HFFc6 (cell line): Measurements from ENCODE around the gene LRRC34. TPM values are rescaled to one million over a fixed set of nuclear protein-coding genes. Genes with fewer than 3 reads are reported as not detected.

Experiments
- DNase-seq: peaks from one replicate; pipeline ENCODE4 v3.0.0-alpha.2; 2018
- H3K27ac Mint-ChIP-seq: 2 replicates; pipeline ENCODE4 v1.8.0; 2020; ENCODE audit warnings: mild to moderate bottlenecking, mixed read lengths
- H3K27me3 Mint-ChIP-seq: 2 replicates; pipeline ENCODE4 v1.8.0; 2021; ENCODE audit warnings: mild to moderate bottlenecking, moderate library complexity, mixed read lengths; ENCODE audit not compliant: insufficient read depth
- H3K36me3 Mint-ChIP-seq: 2 replicates; pipeline ENCODE4 v1.8.0; 2021; ENCODE audit warnings: low read depth, mixed read lengths
- H3K4me1 Mint-ChIP-seq: 2 replicates; pipeline ENCODE4 v1.8.0; 2020; ENCODE audit warnings: low read depth, mixed read lengths
- H3K4me3 Mint-ChIP-seq: 2 replicates; pipeline ENCODE4 v1.8.0; 2020; ENCODE audit warnings: mild to moderate bottlenecking, moderate library complexity, mixed read lengths
- H3K9me3 Mint-ChIP-seq: 2 replicates; pipeline ENCODE4 v1.8.0; 2020; ENCODE audit warnings: mild to moderate bottlenecking, mixed read lengths
- CTCF ChIP-seq: fragments of 200-600 bp; sonication (generic); IDR thresholded peaks from 2 replicates; pipeline ENCODE4 v1.5.0; 2021; ENCODE audit warnings: antibody characterized with exemption, mild to moderate bottlenecking
- total RNA-seq, 6 experiments: library from RNA; stranded (reverse); fragmentation: NEBNext Ultra II Directional; extraction: Animal tissue kit (Norgen Biotek cat#: 25700); gene quantifications; 2 replicates in 1 of 6; 3 replicates in 5 of 6; pipeline ENCODE4 v1.2.3, GENCODE V29; 2021

The LRRC34 gene
- total RNA-seq, 6 experiments from 2014 or later = 0.59 to 1.5 (median 0.94) TPM

DNA sequence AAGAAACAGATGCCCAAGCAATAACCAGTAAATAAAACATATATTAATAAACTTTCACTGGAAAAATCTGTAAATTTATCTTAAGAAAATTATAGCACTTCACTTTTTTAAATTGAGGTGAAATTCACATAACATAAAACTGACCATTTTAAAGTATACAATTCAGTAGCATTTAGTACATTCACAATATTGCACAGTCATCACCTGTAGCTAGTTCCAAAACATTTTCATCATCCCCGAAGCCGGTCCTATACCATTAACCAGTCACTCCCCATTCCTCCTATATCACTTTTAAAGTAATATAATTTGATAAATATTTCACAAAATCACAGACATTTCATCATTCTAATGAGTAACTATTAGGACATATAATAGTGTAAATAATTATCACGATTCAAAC, 8.0 kb downstream of the LRRC34 start:
- Mint-ChIP-seq H3K4me1 (peaks cover 6% of the 10 kb centered on the region; the same call in 1 of the 2 replicates), H3K27me3 (no peaks in the 10 kb centered on the region; the same call in 1 of the 2 replicates), H3K4me3 (no peak overlapping the region), H3K9me3 (no peaks in the 10 kb centered on the region), H3K36me3 (no peaks in the 10 kb centered on the region), H3K27ac (no peak overlapping the region)
- no peak for DNase-seq
- no peak for TF ChIP-seq CTCF

DNA sequence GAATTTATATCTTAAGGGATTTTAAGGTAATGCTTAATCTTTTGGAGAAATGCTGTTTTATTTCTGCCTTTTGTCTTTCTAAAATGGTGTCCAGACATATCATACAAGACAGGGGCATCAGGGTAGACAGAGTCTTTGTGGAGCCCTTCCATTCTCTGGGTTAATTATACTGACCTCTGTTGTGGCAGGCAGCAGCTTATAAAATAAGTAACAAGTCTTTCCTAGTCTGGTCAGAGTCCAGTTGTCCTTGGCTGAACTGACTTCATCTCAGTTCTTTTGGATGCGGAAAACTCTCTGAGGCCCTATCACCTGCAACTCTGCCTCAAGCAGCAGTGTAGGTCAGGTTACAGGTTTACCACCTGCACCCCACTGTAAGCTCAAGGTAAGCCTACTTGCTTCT, 20.3 kb downstream of the LRRC34 start:
- Mint-ChIP-seq H3K27me3 (no peaks in the 10 kb centered on the region; the same call in 1 of the 2 replicates), H3K9me3 (no peaks in the 10 kb centered on the region), H3K36me3 (peaks cover 25% of the 10 kb centered on the region), H3K27ac (no peak overlapping the region), H3K4me1 (peaks cover 16% of the 10 kb centered on the region), H3K4me3 (no peak overlapping the region)
- DNase-seq = no peak
- no peak for TF ChIP-seq CTCF

DNA sequence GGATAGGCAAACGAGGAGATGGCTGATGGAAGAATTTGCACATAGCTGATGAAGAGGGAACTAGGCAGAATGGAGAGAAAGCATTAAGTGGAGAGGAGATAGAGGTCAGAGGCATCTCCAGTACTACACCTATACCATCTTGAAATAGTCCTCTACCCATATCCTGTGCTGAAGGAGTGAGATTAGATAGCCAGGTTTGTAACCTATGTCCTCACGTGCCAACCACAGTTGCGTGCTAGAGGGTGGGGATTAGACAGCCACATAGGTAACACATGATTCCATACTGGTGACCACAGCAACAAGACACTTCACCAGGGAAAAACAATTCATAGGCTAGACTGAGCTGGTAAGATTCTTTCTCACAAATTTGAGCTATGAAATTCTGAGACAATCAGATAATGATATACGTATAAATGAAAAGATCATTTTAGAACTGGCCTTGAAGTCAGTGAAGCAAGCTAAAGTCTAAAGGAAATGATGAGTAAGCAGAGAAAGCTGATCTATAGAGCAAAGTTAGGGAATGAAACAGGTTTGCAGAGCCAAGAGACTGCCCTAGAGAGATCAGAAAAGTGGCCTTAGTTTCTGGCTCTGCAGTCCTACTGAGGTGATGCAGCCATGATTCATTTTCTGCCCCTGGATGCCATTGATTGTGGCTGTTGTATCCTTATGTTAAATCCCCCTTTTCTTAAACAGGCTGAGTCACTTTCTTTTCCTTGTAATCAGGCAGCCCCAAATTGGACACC, 21.8 kb downstream of the LRRC34 start:
- Mint-ChIP-seq H3K36me3 (peaks cover 35% of the 10 kb centered on the region), H3K9me3 (no peaks in the 10 kb centered on the region), H3K4me1 (peaks cover 16% of the 10 kb centered on the region), H3K4me3 (no peak overlapping the region), H3K27ac (peak overlapping the region; percentile 5), H3K27me3 (no peaks in the 10 kb centered on the region; the same call in 1 of the 2 replicates)
- TF ChIP-seq CTCF = no peak
- no peak for DNase-seq

GRCh38 chr3:169790219-169790618, 22.5 kb downstream of the LRRC34 start:
- Mint-ChIP-seq H3K36me3 (peaks cover 41% of the 10 kb centered on the region), H3K9me3 (no peaks in the 10 kb centered on the region), H3K4me1 (peaks cover 16% of the 10 kb centered on the region), H3K4me3 (no peak overlapping the region), H3K27ac (no peak overlapping the region), H3K27me3 (no peaks in the 10 kb centered on the region; the same call in 1 of the 2 replicates)
- DNase-seq = no peak
- TF ChIP-seq CTCF = no peak

- no peaks in the 10 kb centered on the region for H3K9me3 Mint-ChIP-seq
- peaks cover 16% of the 10 kb centered on the region for H3K4me1 Mint-ChIP-seq
- no peaks in the 10 kb centered on the region; the same call in 1 of the 2 replicates for H3K27me3 Mint-ChIP-seq
- H3K4me3 Mint-ChIP-seq = no peak overlapping the region
- peaks cover 39% of the 10 kb centered on the region for H3K36me3 Mint-ChIP-seq
- DNase-seq = no peak
- no peak for TF ChIP-seq CTCF
- H3K27ac Mint-ChIP-seq = no peak overlapping the region
These were observed 24.9 kb downstream of the LRRC34 start for GRCh38 chr3:169787791-169788190.
